Prostate gland (tissue), 2 donors: ENCODE results near the gene RAB33A. TPM values are rescaled to one million over a fixed set of nuclear protein-coding genes. Genes with fewer than 3 reads are reported as not detected.

ENCODE experiments used
- DNase-seq: peaks from one replicate; pipeline ENCODE4 v3.0.0-alpha.2; 2019; ENCODE audit warnings: low spot score
- H3K27ac ChIP-seq, 2 donors: fragments of 200-600 bp; sonication (generic); 2 replicates each; pipeline ENCODE4 v1.5.1; 2017 to 2019
- H3K27me3 ChIP-seq: fragments of 200-600 bp; sonication (generic); replicated peaks from 2 replicates; pipeline ENCODE4 v1.5.1; 2019; ENCODE audit not compliant: insufficient read depth
- H3K36me3 ChIP-seq, 2 donors: fragments of 200-600 bp; sonication (generic); 1 replicate in 1 of 2; 2 replicates in 1 of 2; pipeline versions ENCODE4 v1.5.1 to v1.8.1; 2017 to 2019
- H3K4me1 ChIP-seq: fragments of 200-600 bp; sonication (generic); replicated peaks from 2 replicates; pipeline ENCODE4 v1.5.1; 2019
- H3K4me3 ChIP-seq, 2 donors: fragments of 200-600 bp; sonication (generic); 2 replicates each; pipeline ENCODE4 v1.5.1; 2017 to 2019
- H3K9me3 ChIP-seq: fragments of 200-600 bp; sonication (generic); 2 replicates; pipeline ENCODE4 v1.5.1; 2017
- CTCF ChIP-seq, 4 experiments: fragments of 200-600 bp in 2 of 4; fragments of 450-650 bp in 2 of 4; sonication (generic) in 2 of 4; IDR thresholded peaks; 1 replicate in 3 of 4; 2 replicates in 1 of 4; pipeline ENCODE4 v1.5.1; 2016 to 2019; ENCODE audit warnings: antibody characterized with exemption in 4 of 4, mild to moderate bottlenecking in 2 of 4, moderate library complexity in 2 of 4
- POLR2A ChIP-seq: fragments of 450-650 bp; IDR thresholded peaks from one replicate; pipeline ENCODE4 v1.6.1; 2016; ENCODE audit warnings: antibody characterized with exemption, mild to moderate bottlenecking
- POLR2AphosphoS5 ChIP-seq: sonication (generic); formaldehyde crosslinking; IDR thresholded peaks from one replicate; pipeline ENCODE4 v1.6.1; 2017; ENCODE audit warnings: antibody characterized with exemption
- WGBS: methylation state at CpG from one replicate; pipeline ENCODE4 v1.1.5; 2018; 5-methylcytosine and 5-hydroxymethylcytosine counted together
- intact Hi-C: fragments of 100-400 bp; cut with DNase I; formaldehyde crosslinking; loops from one replicate; pipeline ENCODE4 v1.14.2; 2022
- total RNA-seq, 2 donors: library from RNA; depleted of rRNA; stranded (reverse); fragments of >200 nt; gene quantifications; one replicate each; pipeline ENCODE4 v1.1.0, GENCODE V29; 2016

Gene RAB33A
- total RNA-seq, 2 donors from 2014 or later, result 0.62 TPM; not detected in 1

GRCh38 chrX:130155564-130155963 lies 16.2 kb upstream of the RAB33A start:
- intact Hi-C loops, result no loop called here
- no peak for DNase-seq
- no peak overlapping the region for H3K27ac ChIP-seq
- H3K27me3 ChIP-seq, result no peaks in the 10 kb centered on the region
- no peak overlapping the region for H3K4me3 ChIP-seq
- 70% methylated on average over 2 of the region's 2 CpGs for WGBS
- TF ChIP-seq POLR2AphosphoS5 (no peak), CTCF (IDR thresholded peaks at IDR 0.05) (no peak), POLR2A (no peak)
- no peaks in the 10 kb centered on the region for H3K36me3 ChIP-seq
- H3K4me1 ChIP-seq, result no peaks in the 10 kb centered on the region
- no peaks in the 10 kb centered on the region for H3K9me3 ChIP-seq

GRCh38 chrX:130158311-130158710 lies 13.5 kb upstream of the RAB33A start:
- Histone ChIP-seq H3K27ac (no peak overlapping the region), H3K4me1 (no peaks in the 10 kb centered on the region), H3K4me3 (no peak overlapping the region), H3K9me3 (no peaks in the 10 kb centered on the region), H3K27me3 (no peaks in the 10 kb centered on the region), H3K36me3 (no peaks in the 10 kb centered on the region)
- TF ChIP-seq POLR2AphosphoS5, result no peak
- TF ChIP-seq POLR2A, result no peak
- no peak for TF ChIP-seq CTCF (IDR thresholded peaks at IDR 0.05)
- intact Hi-C loops, result no loop called here
- DNase-seq, result no peak
- 52% methylated on average over 2 of the region's 2 CpGs for WGBS

GRCh38 chrX:130159776-130160175 lies 12.0 kb upstream of the RAB33A start:
- no peak for DNase-seq
- Histone ChIP-seq H3K36me3 (no peaks in the 10 kb centered on the region), H3K27me3 (no peaks in the 10 kb centered on the region), H3K4me3 (no peak overlapping the region), H3K9me3 (no peaks in the 10 kb centered on the region), H3K4me1 (no peaks in the 10 kb centered on the region), H3K27ac (no peak overlapping the region)
- intact Hi-C loops, result no loop called here
- TF ChIP-seq POLR2A (no peak), POLR2AphosphoS5 (no peak), CTCF (IDR thresholded peaks at IDR 0.05) (no peak)
- whole genome bisulfite sequencing, result 75% methylated on average over 4 of the region's 4 CpGs

GRCh38 chrX:130162094-130162735 lies 9.5 kb upstream of the RAB33A start:
- intact Hi-C loops, result no loop called here

More at GRCh38 chrX:130162094-130162735, 9.5 kb upstream of the RAB33A start:
- 47% methylated on average over 6 of the region's 6 CpGs for WGBS
- Histone ChIP-seq H3K27me3 (no peaks in the 10 kb centered on the region), H3K27ac (no peak overlapping the region), H3K4me3 (no peak overlapping the region), H3K4me1 (no peaks in the 10 kb centered on the region), H3K36me3 (no peaks in the 10 kb centered on the region), H3K9me3 (no peaks in the 10 kb centered on the region)
- no peak for TF ChIP-seq POLR2A
- TF ChIP-seq CTCF (IDR thresholded peaks at IDR 0.05), result no peak
- TF ChIP-seq POLR2AphosphoS5, result no peak
- DNase-seq, result no peak
